HG02885 (cell line): Measurements from ENCODE around the gene NAMPT.
"Not testable (repeated sequence)": the region's sequence is repeated elsewhere in the genome, so short reads cannot be mapped to it uniquely, and the experiment has no call there.

Experiments used
- ATAC-seq: cut with Tn5 transposase; IDR thresholded peaks from one replicate; pipeline ENCODE4 v1.9.1; 2021; ENCODE audit warnings: mild to moderate bottlenecking; ENCODE audit not compliant: unreplicated experiment, poor library complexity

NAMPT gene

DNA sequence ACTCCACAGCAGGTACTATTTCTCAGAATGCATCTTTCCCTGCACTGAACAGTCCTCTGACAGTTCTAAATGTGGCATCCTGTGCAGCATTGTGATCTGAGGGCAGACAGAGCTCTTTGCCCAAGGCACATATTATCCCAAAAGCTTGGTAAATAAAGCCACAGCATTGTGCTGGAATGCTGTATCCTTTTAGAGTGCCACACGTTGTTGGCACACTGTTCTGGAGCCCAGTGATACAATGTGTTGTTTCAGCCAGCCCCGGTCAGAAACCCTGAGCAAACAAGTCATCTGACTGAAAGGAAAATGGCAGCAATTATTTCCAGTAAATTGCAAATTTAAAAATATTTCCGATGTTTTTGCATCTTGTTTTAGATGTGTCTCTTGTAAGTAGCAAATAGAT lies 45.4 kb downstream of the NAMPT start:
- ATAC-seq: no peak

- no peak for ATAC-seq
Observed at GRCh38 chr7:106238830-106239229, 46.0 kb downstream of the NAMPT start.

- no peak for ATAC-seq
Observed at GRCh38 chr7:106236065-106236464, 48.7 kb downstream of the NAMPT start.

GRCh38 chr7:106234425-106234824 lies 50.4 kb downstream of the NAMPT start:
- ATAC-seq: no peak

- ATAC-seq: no peak
Observed at GRCh38 chr7:106231856-106232490, 52.8 kb downstream of the NAMPT start.

DNA sequence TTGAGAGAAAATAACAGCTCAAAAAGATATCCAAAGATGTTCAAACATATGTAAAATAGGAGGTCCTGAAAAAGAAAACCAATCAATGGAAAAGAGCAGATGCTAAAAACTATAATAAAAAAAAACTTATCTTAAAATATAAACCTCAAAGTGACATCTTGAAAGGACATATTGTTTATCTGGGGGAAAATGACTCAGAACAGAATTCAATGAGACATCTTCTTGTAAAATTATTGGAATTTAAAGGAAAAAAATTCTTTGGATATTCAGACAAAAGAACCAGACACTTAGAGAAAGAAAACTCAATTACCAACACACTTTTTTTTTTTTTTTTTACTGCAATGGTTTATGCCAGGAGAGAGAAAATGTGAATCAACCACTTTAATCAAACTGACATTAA lies 58.9 kb downstream of the NAMPT start:
- no peak for ATAC-seq

GRCh38 chr7:106224797-106225196 lies 60.0 kb downstream of the NAMPT start:
- no peak for ATAC-seq

DNA sequence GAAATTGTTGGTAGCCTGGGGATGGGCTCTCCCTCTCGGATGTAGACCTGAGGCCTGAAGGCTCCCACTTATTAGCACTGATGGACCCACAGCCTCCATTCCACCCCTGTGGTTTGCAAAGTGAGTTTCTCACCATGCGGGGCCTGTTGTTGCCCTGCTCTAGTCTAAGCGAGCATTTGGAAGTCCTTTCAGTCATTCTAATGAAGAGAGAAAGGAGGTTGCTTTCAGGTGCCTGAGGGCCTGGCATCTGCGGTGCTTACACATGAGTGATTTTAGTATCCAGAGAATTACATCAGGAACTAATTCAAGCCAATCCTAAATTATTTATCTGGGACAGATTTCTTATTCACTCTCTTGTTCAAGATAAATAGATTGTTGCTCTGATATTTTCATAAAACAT lies 61.6 kb downstream of the NAMPT start:
- no peak for ATAC-seq

DNA sequence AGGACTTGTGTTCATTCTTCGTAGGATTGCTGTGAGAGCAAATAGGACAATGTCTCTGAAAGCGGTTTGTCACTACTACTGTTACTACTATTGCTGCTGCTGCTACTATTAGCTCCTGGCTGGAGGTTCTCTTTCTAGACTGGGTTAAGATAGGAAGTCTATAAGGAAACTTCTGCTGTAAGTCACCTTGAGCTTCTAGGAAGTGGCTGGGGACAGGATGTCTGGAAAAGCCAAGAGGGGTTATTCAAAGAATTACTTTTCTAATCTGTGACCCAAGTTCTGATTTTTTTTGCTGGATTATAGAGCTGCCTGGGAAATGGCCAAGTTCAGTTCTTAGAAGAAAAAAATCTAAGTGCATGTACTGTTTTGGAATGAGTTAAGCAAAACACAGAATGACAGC lies 62.2 kb downstream of the NAMPT start:
- ATAC-seq: no peak

GRCh38 chr7:106220307-106220706 lies 64.5 kb downstream of the NAMPT start:
- ATAC-seq: no peak

- no peak for ATAC-seq
Observed at GRCh38 chr7:106219170-106219569, 65.6 kb downstream of the NAMPT start.

- no peak for ATAC-seq
Observed at GRCh38 chr7:106218546-106218945, 66.2 kb downstream of the NAMPT start.

GRCh38 chr7:106216923-106217542 lies 67.8 kb downstream of the NAMPT start:
- ATAC-seq: no peak

DNA sequence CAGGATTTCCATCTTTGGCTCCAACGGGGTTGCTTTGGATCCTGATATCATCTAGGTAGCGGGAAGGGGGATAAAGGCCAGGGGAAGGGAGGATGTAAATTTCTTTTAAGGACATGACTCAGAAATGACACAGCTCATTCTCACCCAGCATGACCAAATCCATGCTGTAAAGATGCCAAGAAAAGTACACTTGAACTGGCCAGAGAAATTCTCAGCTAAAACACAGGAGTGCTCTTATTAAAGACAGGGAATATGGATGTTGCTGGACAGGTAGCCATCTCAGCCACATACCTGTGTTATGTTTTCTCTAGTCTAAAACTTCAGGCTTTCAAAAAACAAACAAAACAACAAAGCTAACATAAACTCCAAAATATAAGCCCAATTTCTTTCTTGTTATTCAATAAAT lies 68.3 kb downstream of the NAMPT start:
- no peak for ATAC-seq

- no peak for ATAC-seq
Observed at GRCh38 chr7:106215868-106216516, 68.8 kb downstream of the NAMPT start.

GRCh38 chr7:106208944-106209343 lies 75.8 kb downstream of the NAMPT start:
- not testable (repeated sequence) for ATAC-seq

DNA sequence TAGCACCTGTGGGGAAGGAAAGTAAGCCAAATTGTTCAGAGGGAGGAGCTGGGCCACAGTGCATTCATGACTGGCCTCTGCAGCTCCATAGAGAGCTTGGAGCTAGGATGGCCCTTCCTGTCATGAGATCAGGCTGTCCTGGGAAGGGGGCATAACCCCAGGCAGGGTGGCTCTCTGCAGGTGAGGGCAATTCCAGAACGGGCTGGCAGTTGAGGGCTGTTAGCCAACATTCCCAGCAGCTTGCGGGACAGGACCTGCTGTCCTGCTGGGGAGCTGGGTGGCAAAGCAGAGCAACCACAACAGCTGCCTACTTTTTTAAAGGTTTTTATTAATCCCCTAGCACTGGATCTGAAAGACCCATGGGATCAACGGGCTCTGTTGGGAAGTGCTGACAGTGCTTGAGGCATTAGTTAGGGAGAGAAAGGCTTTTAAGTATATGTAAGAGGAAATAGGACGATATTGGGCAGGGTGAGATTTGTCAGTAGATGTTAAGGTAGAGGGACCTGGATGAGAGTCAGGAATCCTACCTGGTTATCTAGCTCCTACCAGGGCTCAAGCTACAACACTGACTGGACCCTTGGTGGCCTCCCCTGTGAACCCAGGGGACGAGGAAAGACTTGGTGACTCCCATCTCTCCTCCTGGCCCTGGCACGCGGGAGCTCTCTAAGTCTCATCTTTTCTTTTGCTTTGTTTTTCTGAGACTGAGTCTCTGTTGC lies 77.8 kb downstream of the NAMPT start:
- ATAC-seq: no peak

GRCh38 chr7:106205621-106206222 lies 79.1 kb downstream of the NAMPT start:
- no peak for ATAC-seq

- ATAC-seq: no peak
Observed at GRCh38 chr7:106203473-106203872, 81.3 kb downstream of the NAMPT start.

GRCh38 chr7:106201164-106201563 lies 83.6 kb downstream of the NAMPT start:
- no peak for ATAC-seq
